Uterus (tissue), 2 donors: Measurements from ENCODE around the gene IER2.

ENCODE experiments used
- POLR2A ChIP-seq, 2 donors: fragments of 450-650 bp; IDR thresholded peaks; one replicate each; pipeline ENCODE4 v1.6.1; 2016; ENCODE audit warnings: antibody characterized with exemption in 2 of 2, mild to moderate bottlenecking in 1 of 2, moderate library complexity in 1 of 2
- TF ChIP-seq, protein P1 (sequence below), 4 experiments: fragments of 200-600 bp in 2 of 4; fragments of 450-650 bp in 2 of 4; sonication (generic) in 2 of 4; IDR thresholded peaks; one replicate each; pipeline ENCODE4 v1.5.1; 2016 to 2019; ENCODE audit warnings: antibody characterized with exemption in 4 of 4, mild to moderate bottlenecking in 2 of 4, moderate library complexity in 1 of 4

DNA sequence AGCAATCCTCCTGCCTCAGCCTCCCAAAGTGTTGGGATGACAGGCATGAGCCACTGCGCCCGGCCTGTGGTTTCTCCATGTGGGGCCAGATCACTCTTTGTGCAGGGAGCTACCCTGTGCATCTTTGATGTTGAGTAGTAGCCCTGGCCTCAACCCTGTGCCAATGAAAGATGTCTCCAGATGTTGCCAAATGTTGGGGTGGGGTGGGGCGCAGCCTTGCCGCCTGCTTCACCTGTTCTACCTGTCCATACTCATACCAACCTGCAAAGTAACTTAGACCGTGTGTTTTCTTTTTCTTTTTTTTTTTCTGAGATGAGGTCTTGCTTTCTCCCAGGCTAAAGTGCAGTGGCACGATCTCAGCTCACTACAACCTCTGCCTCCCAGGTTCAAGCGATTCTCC, 20.9 kb downstream of the IER2 start:
- TF ChIP-seq, protein P1, sequence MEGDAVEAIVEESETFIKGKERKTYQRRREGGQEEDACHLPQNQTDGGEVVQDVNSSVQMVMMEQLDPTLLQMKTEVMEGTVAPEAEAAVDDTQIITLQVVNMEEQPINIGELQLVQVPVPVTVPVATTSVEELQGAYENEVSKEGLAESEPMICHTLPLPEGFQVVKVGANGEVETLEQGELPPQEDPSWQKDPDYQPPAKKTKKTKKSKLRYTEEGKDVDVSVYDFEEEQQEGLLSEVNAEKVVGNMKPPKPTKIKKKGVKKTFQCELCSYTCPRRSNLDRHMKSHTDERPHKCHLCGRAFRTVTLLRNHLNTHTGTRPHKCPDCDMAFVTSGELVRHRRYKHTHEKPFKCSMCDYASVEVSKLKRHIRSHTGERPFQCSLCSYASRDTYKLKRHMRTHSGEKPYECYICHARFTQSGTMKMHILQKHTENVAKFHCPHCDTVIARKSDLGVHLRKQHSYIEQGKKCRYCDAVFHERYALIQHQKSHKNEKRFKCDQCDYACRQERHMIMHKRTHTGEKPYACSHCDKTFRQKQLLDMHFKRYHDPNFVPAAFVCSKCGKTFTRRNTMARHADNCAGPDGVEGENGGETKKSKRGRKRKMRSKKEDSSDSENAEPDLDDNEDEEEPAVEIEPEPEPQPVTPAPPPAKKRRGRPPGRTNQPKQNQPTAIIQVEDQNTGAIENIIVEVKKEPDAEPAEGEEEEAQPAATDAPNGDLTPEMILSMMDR (IDR thresholded peaks at IDR 0.05): no peak
- TF ChIP-seq POLR2A (IDR thresholded peaks at IDR 0.05): no peak
